HL-60 (cell line): ENCODE results near the gene C14orf132.
"Not testable (repeated sequence)": the region's sequence is repeated elsewhere in the genome, so short reads cannot be mapped to it uniquely, and the experiment has no call there.

ENCODE experiments used
- SPI1 ChIP-seq: IDR thresholded peaks from 2 replicates; pipeline ENCODE4 v1.6.1; 2012; ENCODE audit warnings: low read depth, mild to moderate bottlenecking, borderline replicate concordance
- TF ChIP-seq, protein P1 (sequence below): IDR thresholded peaks from one replicate; pipeline ENCODE4 v1.5.1; 2011; ENCODE audit warnings: low read length, control low read depth, inconsistent platforms; ENCODE audit not compliant: insufficient read depth

DNA sequence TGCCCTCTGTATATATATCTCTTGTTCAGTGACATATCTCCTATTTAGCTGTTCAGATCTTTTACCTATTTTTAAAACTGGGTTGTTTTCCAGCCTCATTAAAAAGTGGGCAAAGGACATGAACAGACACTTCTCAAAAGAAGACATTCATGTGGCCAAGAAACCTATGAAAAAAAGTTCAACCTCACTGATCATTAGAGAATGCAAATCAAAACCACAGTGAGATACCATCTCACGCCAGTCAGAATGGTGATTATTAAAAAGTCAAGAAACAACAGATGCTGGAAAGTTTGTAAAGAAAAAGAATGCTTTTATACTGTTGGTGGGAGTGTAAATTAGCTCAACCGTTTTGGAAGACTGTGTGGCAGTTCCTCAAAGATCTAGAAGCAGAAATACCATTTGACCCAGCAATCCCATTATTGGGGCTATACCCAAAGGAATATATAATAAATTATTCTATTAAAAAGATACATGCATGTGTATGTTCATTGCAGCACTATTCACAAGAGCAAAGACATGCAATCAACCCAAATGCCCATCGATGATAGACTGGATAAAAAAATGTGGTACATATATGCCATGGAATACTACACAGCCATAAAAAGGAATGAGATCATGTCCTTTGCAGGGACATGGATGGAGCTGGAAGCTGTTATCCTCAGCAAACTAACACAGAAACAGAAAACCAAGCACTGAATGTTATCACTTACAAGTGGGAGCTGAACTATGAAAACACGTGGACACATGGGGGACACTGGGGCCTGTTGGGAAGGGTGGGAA, 34.3 kb downstream of the C14orf132 start:
- TF ChIP-seq, protein P1, sequence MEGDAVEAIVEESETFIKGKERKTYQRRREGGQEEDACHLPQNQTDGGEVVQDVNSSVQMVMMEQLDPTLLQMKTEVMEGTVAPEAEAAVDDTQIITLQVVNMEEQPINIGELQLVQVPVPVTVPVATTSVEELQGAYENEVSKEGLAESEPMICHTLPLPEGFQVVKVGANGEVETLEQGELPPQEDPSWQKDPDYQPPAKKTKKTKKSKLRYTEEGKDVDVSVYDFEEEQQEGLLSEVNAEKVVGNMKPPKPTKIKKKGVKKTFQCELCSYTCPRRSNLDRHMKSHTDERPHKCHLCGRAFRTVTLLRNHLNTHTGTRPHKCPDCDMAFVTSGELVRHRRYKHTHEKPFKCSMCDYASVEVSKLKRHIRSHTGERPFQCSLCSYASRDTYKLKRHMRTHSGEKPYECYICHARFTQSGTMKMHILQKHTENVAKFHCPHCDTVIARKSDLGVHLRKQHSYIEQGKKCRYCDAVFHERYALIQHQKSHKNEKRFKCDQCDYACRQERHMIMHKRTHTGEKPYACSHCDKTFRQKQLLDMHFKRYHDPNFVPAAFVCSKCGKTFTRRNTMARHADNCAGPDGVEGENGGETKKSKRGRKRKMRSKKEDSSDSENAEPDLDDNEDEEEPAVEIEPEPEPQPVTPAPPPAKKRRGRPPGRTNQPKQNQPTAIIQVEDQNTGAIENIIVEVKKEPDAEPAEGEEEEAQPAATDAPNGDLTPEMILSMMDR = not testable (repeated sequence)
- TF ChIP-seq SPI1 = not testable (repeated sequence)
